ENCODE data around the gene AOC2. TPM values are rescaled to one million over a fixed set of nuclear protein-coding genes. Genes with fewer than 3 reads are reported as not detected.

The AOC2 gene
- polyA plus RNA-seq, 1 of the 3 experiments (the other 2 are of a cell fraction) = 0.33 TPM

GRCh38 chr17:42804918-42805367, 39.4 kb upstream of the AOC2 start:
- H3K27ac ChIP-seq (ENCODE audit: low read depth in 2 of 2, low read length in 1 of 2) = no peak overlapping the region
- 83% methylated on average over 1 of the region's 1 CpG for WGBS (ENCODE audit: low lambda C conversion rate)
- H3K36me3 ChIP-seq (replicated peaks in 1 of 2; ENCODE audit: control insufficient read depth in 1 of 2, insufficient read depth in 2 of 2, low read length in 1 of 2) = peaks cover 0 to 4% of the 10 kb centered on the region in 2 experiments
- CTCF ChIA-PET = no interaction called here
- POLR2A ChIA-PET = interaction anchor here (0.7 kb wide), 1 partner anchor 19 kb away, joined by 3 read pairs; the partner anchor contains the start of gene BECN1
- DNase-seq = no peak
- H3K9me2 ChIP-seq = no peaks in the 10 kb centered on the region
- H4K20me1 ChIP-seq (ENCODE audit: insufficient read depth) = no peaks in the 10 kb centered on the region; the same call in 1 of the 2 replicates
- no peaks in the 10 kb centered on the region for H3K27me3 ChIP-seq (ENCODE audit: insufficient read depth)
- TF ChIP-seq JUND (IDR thresholded peaks at IDR 0.05) (no peak), RXRA (IDR thresholded peaks at IDR 0.05; ENCODE audit: borderline replicate concordance, low read depth) (no peak), NRF1 (IDR thresholded peaks at IDR 0.05; ENCODE audit: low read depth, low read length) (no peak)
- H3K4me3 ChIP-seq (ENCODE audit: low read depth in 2 of 2, low read length in 1 of 2) = no peak overlapping the region
- peaks cover 14% of the 10 kb centered on the region for H3F3A ChIP-seq (replicated peaks; ENCODE audit: insufficient read depth)
- peaks cover 0 to 3% of the 10 kb centered on the region in 2 experiments; a peak in 2 of 4 replicates for H3K4me1 ChIP-seq (ENCODE audit: control insufficient read depth in 1 of 2, insufficient read depth in 2 of 2, low read depth in 1 of 2, low read length in 1 of 2)
- no peaks in the 10 kb centered on the region for H3K79me2 ChIP-seq (ENCODE audit: insufficient read depth)
- H2AFZ ChIP-seq (ENCODE audit: low read depth) = no peak overlapping the region
- no peak overlapping the region for H3K9ac ChIP-seq
- H3K4me2 ChIP-seq = no peak overlapping the region
- H3K9me3 ChIP-seq = no peaks in the 10 kb centered on the region

GRCh38 chr17:42806249-42806648, 38.1 kb upstream of the AOC2 start:
- no peak for TF ChIP-seq IRF3 (IDR thresholded peaks at IDR 0.05; ENCODE audit: low read depth, low read length)
- no peak for TF ChIP-seq NFIC (IDR thresholded peaks at IDR 0.05; ENCODE audit: borderline replicate concordance)
- no peak for TF ChIP-seq SMC3 (IDR thresholded peaks at IDR 0.05; ENCODE audit: low read depth, low read length)
- no peak for TF ChIP-seq EP300 (IDR thresholded peaks at IDR 0.05; ENCODE audit: borderline replicate concordance in 1 of 2, low read depth in 1 of 2, low read length in 1 of 2)
- TF ChIP-seq RFX5 (IDR thresholded peaks at IDR 0.05; ENCODE audit: low read length) = no peak
- TF ChIP-seq MAX (IDR thresholded peaks at IDR 0.05; ENCODE audit: low read depth) = no peak
- no peak for TF ChIP-seq USF1 (IDR thresholded peaks at IDR 0.05; ENCODE audit: borderline replicate concordance, low read depth)
- no peak overlapping the region for H3K4me3 ChIP-seq (ENCODE audit: low read depth in 2 of 2, low read length in 1 of 2)
- ChIA-PET POLR2A (no interaction called here), CTCF (interaction anchor here (0.6 to 4.8 kb wide), 3 partner anchors 13 to 345 kb away, joined by 5 to 35 read pairs (median 23); partner anchors contain the start of gene BECN1)
- WGBS (ENCODE audit: low lambda C conversion rate) = 100% methylated on average over 1 of the region's 1 CpG
- H3K79me2 ChIP-seq (ENCODE audit: insufficient read depth) = no peaks in the 10 kb centered on the region
- no peaks in the 10 kb centered on the region for H3K27me3 ChIP-seq (ENCODE audit: insufficient read depth)
- H3F3A ChIP-seq (replicated peaks; ENCODE audit: insufficient read depth) = peaks cover 20% of the 10 kb centered on the region
- DNase-seq = no peak
- H4K20me1 ChIP-seq (ENCODE audit: insufficient read depth) = no peaks in the 10 kb centered on the region; the same call in 1 of the 2 replicates
- no peak overlapping the region for H3K9ac ChIP-seq
- no peak overlapping the region for H3K27ac ChIP-seq (ENCODE audit: low read depth in 2 of 2, low read length in 1 of 2)
- H3K36me3 ChIP-seq (replicated peaks in 1 of 2; ENCODE audit: control insufficient read depth in 1 of 2, insufficient read depth in 2 of 2, low read length in 1 of 2) = peaks cover 4 to 17% of the 10 kb centered on the region in 2 experiments
- H3K9me3 ChIP-seq = no peaks in the 10 kb centered on the region
- no peak overlapping the region for H3K4me2 ChIP-seq
- H2AFZ ChIP-seq (ENCODE audit: low read depth) = no peak overlapping the region
- H3K9me2 ChIP-seq = no peaks in the 10 kb centered on the region
- peaks cover 0 to 8% of the 10 kb centered on the region in 2 experiments; a peak in 2 of 4 replicates for H3K4me1 ChIP-seq (ENCODE audit: control insufficient read depth in 1 of 2, insufficient read depth in 2 of 2, low read depth in 1 of 2, low read length in 1 of 2)
